GM21786 (cell line): ENCODE measurements around the gene SLC38A10.

Source experiments
- ATAC-seq: cut with Tn5 transposase; IDR thresholded peaks from one replicate; pipeline ENCODE4 v1.9.1; 2021; ENCODE audit not compliant: unreplicated experiment

SLC38A10 gene

DNA sequence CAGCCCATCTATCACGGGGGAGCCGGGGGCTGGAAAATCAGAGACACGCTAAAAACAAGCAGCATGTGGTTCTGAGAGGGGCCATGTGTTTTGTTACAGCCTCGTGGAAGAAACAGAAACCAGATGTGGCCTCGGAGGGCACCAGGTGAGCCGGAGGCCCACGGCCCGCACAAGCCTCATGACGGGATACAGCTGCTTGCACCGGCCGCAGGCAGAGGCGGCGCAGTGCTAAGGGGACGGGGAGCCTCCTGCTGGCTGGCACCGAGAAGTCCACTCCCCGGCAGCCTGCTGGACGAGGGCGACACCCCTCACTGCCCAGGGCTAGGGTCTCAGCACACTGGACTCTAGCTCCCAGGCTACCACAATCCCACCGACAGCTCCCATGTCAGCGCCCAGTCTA, 36.8 kb downstream of the SLC38A10 start:
- ATAC-seq = no peak

GRCh38 chr17:81257533-81257932, 37.6 kb downstream of the SLC38A10 start:
- no peak for ATAC-seq

- ATAC-seq = no peak
These were observed 38.5 kb downstream of the SLC38A10 start for GRCh38 chr17:81256616-81257015.

- no peak for ATAC-seq
These were observed 40.0 kb downstream of the SLC38A10 start for GRCh38 chr17:81254955-81255717.

GRCh38 chr17:81253358-81254131, 41.6 kb downstream of the SLC38A10 start:
- no peak for ATAC-seq

DNA sequence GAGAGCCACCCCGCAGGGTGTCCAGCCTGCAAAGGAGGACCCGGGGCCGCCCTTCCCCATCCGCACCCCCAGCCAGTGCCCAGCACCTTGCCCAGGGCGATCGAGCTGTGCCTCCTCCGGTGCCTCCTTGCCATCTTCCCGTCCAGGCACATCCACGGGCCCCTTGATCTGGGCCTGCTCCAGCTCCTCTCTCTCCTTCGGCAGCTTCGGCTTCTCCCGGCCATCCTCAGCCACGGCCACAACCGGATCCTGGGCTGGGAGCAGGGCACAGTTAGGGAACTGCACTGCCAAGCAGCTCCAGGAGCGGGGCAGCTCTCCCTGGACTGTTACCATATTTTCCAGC, 42.1 kb downstream of the SLC38A10 start:
- no peak for ATAC-seq

DNA sequence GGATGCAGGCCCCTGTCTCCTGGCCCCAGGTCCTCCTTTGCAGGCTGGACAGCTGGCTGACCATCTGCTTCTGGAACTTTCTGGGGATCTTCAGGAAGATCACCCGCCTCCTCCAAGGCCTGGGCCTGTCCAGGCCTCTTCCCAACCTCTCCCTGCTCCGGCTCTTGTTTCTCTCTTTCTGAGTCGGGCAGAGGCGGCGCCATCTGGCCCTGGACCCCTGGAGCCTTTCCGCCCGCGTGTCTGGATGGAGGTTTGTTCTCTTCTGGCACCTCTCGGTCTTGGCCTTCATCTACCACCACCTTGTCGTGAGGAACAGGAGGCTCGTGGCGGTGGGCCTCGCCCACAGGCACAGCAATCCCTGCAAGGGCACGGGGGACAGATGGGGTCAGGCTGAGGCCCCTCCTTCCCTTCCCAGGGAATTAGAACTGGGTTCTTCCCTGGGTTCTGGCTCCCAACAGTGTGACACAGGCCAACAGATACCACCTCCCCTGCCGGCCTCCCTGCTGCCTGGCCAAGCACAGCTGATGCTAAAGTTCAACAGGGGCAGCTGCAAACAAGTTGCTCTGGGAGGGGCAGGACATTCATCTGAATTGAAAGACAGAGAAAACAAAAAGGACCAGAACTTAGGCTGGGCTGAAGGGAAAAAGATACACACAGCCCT, 42.7 kb downstream of the SLC38A10 start:
- ATAC-seq = no peak

- ATAC-seq = no peak
These were observed 43.3 kb downstream of the SLC38A10 start for GRCh38 chr17:81251709-81252301.

- ATAC-seq = no peak
These were observed 43.9 kb downstream of the SLC38A10 start for GRCh38 chr17:81251094-81251708.

GRCh38 chr17:81250286-81251093, 44.6 kb downstream of the SLC38A10 start:
- no peak for ATAC-seq

- ATAC-seq = no peak
These were observed 45.7 kb downstream of the SLC38A10 start for GRCh38 chr17:81249223-81250040.

DNA sequence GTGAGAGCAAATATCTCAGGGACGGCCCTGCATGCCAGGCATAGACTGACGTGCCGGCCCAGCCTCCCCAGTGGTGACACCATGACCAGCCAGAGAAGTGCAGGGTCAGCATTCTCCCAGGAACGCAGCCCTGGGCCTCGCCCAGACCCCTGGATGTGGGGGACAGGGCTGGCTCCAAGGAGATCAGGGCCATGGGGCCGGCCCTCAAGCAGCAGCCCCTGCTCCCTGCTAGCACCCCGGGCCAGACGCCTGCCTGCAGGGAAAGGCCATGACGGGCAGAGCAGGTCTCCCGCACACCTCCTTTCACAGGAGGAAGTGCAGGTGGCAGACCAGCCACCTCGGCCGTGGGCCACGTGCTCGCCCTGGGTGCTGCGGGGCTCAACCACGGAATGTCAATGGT, 46.5 kb downstream of the SLC38A10 start:
- no peak for ATAC-seq

DNA sequence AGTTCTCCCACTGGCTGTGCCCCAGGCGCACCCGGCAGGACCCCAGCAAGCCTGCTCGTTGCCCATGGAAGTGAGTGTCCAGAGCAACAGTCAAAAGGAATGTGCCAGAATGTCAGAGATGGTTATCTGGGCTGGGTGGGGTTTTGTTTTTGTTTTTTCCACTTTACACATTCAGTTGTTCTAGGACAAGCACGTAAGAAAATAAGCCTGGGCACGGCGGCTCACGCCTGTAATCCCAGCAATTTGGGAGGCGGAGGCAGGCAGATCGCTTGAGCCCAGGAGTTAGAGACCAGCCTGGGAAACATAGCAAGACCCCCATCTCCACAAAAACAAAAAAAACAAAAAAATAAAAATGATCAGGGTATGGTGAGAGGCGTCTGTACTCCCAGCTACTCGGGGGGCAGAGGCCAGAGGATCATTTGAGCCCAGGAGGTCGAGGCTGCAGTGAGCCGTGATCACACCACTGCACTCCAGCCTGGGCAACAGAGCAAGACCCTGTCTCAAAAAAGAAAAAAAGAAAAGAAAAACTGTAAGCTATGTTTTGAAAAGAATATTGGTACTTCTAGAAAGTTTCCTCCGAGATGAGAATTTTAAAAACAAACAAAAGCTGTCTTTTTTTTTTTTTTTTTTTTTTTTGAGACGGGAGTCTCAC, 47.6 kb downstream of the SLC38A10 start:
- no peak for ATAC-seq

GRCh38 chr17:81246679-81247338, 48.3 kb downstream of the SLC38A10 start:
- ATAC-seq = no peak

DNA sequence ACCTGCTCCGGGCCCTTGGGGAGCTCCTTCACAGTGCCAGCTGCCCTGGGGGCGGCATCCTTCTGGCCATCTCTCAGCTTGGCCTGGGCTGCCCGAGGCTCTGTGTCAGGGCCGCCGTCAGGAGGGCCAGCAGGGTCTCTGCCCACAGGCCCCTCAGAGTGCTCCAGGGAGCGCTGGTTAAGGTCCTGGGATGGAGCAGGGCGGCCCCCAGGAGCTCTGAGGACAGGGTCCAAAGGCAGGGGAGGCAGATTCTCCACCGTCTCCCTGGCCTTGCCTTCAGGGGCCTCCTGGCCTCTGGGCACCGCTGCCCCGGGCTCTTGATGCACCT, 48.8 kb downstream of the SLC38A10 start:
- no peak for ATAC-seq

DNA sequence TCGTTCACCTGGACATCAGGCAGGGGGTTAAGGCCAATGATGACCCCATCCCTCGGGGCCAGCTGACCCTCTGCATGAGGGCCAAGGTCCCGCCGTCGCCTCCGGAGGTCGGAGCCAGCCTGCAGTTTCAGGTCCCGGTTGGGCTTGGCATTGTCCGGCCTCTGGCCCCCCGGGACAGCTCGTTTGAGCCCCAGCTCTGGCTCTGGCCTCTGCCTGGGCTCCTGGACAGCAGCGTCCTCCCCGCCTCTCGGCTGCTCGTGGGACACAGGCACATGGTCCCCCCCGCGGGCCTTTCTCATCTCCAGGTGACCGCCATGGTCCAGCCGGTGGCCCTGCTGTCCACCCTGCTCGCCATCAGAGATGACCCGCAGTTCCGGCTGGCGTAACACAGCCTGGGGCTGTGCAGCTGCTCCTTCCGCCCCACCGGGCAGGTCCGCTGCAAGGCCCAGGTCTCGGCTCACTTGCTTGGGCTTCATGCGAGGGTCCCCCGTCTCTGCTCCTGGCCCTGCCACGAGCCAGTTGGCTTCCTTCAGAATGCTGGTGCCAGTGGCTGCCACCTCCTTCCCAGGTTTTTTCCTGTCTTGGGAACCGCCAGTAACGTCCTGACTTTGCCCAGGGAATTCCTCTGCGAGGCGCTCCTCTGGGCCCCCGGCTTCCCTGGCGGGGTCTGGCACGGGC, 49.3 kb downstream of the SLC38A10 start:
- no peak for ATAC-seq

GRCh38 chr17:81245024-81245664, 50.0 kb downstream of the SLC38A10 start:
- ATAC-seq = no peak
